SH-SY5Y (cell line): ENCODE results near the gene CATSPERE.

ENCODE experiments used
- GATA2 ChIP-seq: IDR thresholded peaks from 2 replicates; pipeline ENCODE4 v1.6.1; 2011; ENCODE audit warnings: mild to moderate bottlenecking, low read depth, low read length
- GATA3 ChIP-seq: IDR thresholded peaks from 2 replicates; pipeline ENCODE4 v1.6.1; 2011; ENCODE audit warnings: low read depth, mild to moderate bottlenecking, low read length, moderate library complexity

GRCh38 chr1:244456586-244456985 is 4.5 kb upstream of the CATSPERE start:
- TF ChIP-seq GATA2 (peak; percentile 44; the same call in 1 of the 2 replicates), GATA3 (peak; percentile 50; the same call in 1 of the 2 replicates)
